Stimulated activated CD4-positive, alpha-beta T cell treated with anti-CD3 and anti-CD28 coated beads, TNF-alpha, amount 100 ng/mL, for 4 hours (primary cell): ENCODE data around the gene FBF1.
"Not testable (repeated sequence)": the region's sequence is repeated elsewhere in the genome, so short reads cannot be mapped to it uniquely, and the experiment has no call there.

ENCODE experiments used
- DNase-seq, 3 experiments: peaks; one replicate each; pipeline ENCODE4 v3.0.0-alpha.2; 2020; ENCODE audit warnings: low read depth in 3 of 3

Gene FBF1

GRCh38 chr17:75940727-75941441 is at the start of gene FBF1:
Gene FBF1, minus strand, starts transcription at chr17:75941042. Its CDS starts 2,893 bp downstream, at chr17:75938149.
- DNase-seq, result peak; percentile 75 to 83 (median 79)

DNA sequence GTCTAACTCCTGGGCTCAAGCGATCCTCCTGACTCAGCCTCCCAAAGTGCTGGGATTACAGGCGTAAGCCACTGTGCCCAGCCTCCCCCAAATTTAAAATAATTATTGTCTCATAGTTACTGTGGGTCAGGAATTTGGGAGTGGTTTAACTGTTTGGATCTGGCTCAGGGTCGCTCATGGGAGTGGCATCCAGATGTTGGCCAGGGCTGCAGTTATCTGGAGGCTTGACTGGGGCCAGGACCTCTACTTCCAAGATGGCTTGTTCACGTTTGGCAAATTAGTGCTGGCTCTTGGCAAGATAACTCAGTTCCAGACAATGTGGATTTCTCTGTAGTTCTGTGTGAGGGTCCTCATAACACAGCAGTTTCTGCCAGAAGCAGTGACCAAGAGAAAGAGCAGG is 46.2 kb upstream of the FBF1 start:
- DNase-seq, result no peak

DNA sequence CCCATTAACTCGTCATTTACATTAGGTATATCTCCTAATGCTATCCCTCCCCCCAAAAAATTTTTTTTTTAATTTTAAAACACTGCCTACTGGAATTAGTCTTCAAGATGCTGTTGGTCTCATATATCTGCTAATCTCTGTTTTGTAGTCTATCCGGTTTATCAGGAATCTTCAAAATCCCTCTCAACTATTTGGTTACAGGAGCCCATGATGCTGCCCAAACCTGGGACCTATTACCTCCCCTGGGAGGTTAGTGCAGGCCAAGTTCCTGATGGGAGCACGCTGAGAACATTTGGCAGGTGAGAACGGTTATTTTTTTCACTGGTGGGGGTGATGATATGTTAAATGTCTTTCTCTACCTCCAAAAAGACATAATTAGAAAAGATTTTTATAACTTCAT is 45.1 kb upstream of the FBF1 start:
- DNase-seq, result no peak

DNA sequence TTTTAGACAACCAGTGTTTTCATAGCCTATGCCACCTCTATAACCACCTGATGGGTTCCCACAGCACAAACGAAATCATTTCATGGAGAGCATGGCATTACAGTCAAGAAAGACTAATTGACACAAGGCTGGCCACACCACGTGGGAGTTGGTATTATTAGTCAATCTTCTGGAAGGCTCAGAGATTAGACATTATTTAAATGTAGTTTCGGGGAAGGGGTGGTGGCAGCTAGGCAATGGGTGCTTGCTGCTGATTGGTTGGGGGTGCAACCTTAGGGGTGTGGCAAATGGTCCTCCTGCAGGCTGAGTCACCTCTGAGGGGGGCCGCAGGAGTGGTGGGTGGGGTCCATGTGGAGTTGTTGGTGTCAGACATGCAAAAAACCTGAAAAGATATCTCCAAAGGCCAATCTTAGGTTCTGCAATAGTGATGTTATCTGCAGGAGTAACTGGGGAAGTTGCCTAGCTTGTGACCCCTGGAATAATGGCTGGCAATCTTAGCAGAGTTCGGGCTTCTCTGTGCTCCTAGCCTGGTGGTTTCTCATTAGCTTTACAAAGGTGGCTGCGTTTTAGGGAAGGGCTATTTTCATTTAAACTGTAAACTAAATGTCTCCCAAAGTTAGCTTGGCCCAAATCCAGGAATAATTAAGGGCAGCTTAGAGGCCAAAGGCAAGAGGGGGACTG is 42.8 kb upstream of the FBF1 start:
- DNase-seq, result no peak

GRCh38 chr17:75981019-75981615 is 40.3 kb upstream of the FBF1 start:
- no peak for DNase-seq

GRCh38 chr17:75980188-75981018 is 39.6 kb upstream of the FBF1 start:
- no peak for DNase-seq

GRCh38 chr17:75979705-75980187 is 38.9 kb upstream of the FBF1 start:
- DNase-seq, result no peak

DNA sequence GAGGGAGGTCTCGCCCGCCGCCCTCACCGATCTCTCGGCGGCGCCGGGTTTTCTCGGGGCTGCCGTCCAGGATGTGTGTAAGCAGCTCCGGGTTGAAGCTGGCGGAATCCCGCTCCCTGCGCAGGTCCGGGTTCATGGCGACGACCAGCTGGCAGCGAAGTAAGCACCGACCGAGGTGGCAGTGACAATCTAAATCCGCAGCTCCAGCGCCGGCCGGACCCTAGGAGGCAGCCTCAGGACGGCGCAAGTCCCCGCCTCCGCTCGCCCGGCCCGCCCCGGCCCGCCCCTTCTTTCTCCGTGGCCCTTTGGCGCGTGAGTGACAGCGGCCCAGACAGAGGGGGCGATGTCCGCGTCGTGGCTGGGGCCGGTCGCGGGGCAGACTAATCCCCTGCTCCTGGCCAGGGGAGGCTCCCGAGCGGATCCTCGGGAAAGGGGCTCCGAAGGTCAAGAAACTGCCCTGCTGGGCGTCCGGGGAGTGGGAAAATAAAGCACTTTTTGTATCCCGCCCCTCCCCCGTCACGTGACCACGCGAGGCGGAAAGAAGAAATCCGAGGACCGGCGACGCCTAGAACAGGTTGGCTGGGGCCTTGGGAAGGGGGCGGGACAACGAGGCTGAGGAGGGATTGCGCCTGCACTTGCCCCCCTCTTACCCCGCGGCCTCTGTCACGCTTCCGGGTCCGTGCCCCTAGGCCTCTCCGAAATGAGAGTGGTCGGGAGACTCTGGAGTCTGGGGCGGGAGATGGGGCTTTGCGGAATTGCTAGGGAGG is 38.3 kb upstream of the FBF1 start, which contains the start of the genes ACOX1 and TEN1:
ACOX1 (minus strand) TSS at position 229 of the 767 bp plus-strand sequence; CDS start at position 136, 93 bp downstream.
TEN1 (plus strand) TSS at position 303 of the 767 bp plus-strand sequence. CDS start 6,953 bp downstream, outside the sequence.
- peak; percentile 85 to 90 (median 89) for DNase-seq

- no peak for DNase-seq
Measured at GRCh38 chr17:75976175-75976848, 35.5 kb upstream of the FBF1 start.

- DNase-seq, result no peak
Measured at GRCh38 chr17:75975757-75976174, 34.9 kb upstream of the FBF1 start.

DNA sequence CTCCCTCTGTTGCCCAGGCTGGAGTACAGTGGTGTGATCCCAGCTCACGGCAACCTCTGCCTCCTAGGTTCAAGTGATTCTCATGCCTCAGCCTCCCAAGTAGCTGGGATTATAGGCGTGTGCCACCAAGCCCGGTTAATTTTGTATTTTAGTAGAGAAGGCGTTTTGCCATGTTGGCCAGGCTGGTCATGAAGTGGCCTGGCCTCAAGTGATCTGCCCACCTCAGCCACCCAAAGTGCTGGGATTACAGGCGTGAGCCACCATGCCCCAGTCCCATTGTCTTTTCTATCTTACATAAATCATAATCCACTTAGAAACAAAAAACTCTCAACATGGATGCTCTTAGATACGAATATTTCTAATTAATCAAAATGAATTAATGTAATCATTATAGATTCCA is 34.3 kb upstream of the FBF1 start:
- DNase-seq, result not testable (repeated sequence)

DNA sequence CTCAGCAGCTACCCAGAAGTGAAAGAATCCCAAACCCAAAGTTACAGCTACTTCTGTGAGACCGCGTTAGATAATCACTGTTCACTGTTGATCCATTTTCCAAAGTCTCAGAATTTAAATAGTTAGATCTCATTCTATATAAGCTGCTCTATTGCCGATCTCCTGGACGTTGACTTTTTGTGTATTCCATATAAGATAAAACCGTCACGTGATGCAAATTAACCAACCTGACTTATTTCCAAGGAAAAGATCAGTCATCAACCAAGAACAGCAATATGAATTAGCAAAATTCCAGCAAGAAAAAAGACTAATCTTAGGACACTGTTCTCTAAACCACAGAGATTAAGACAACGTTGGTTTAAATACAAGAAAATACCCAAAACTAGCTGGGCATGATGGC is 29.8 kb upstream of the FBF1 start:
- no peak for DNase-seq

- no peak for DNase-seq
Measured at GRCh38 chr17:75970011-75970523, 29.2 kb upstream of the FBF1 start.

- DNase-seq, result not testable (repeated sequence)
Measured at GRCh38 chr17:75969044-75969443, 28.2 kb upstream of the FBF1 start.

GRCh38 chr17:75965468-75965867 is 24.6 kb upstream of the FBF1 start:
- no peak for DNase-seq

DNA sequence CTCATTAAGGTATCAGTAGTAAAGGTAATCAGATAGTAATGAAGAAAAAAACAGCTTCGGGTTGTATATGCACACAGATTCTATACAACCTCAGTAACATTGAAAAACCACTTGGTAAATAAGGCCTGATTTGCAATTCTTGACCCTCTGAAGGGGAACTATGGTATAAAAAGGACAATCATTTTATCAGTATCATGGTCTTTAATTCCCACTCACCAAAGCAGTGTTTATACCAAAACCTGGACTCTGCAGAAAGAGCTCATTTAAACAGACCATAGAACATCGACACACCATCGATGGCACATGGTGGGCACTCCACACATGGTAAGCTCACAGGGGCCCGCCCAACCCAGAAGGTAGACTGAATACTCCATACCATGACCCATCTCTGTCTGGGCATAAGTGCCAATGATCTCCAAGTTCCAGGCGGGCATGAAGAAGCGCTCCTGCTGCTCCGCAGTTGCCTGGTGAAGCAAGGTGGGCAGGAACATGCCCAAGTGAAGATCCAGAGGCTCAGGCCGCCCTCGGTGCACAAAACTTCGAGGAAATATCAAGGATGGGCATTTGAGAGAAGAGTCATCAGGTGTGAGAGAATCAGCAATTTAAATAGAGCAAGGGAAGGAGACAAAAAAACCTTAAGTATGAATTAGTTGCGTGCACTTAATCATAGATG is 19.1 kb upstream of the FBF1 start:
- DNase-seq, result no peak

DNA sequence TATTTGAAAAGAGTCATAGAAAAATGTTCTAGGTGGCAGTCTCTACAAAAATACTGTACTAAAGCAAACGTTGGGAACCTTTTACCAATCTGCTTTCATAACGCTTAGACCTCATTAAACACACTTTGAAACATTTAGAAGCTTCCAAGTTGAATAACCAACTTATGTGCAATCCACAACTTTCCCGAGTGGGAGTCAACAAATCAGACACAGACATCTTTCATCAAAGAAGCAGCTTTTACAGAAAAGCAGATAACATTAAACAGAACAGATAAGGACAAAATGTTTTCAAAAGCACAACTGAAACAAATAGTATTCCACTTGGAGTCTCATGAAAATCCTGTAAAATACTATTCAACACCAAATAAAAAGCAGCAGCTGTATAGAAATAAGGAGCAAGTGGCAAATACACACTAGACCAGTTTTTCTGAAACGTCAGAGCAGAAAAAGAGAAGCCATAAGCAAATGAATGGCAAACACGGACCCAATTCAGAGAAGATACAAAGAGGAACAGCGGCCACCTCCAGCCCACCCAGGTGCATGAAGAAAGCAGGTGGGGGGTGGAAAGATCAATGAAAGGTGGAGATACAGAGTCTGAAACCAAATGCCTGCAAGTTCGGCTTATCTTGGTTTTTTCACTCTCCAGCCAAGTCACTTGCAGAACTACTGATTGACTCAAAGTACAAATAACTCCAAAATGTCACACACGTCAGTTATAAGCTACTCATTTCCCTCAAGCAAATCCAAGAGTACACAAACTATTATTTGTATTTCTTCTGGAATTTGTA is 18.4 kb upstream of the FBF1 start:
- DNase-seq, result no peak

DNA sequence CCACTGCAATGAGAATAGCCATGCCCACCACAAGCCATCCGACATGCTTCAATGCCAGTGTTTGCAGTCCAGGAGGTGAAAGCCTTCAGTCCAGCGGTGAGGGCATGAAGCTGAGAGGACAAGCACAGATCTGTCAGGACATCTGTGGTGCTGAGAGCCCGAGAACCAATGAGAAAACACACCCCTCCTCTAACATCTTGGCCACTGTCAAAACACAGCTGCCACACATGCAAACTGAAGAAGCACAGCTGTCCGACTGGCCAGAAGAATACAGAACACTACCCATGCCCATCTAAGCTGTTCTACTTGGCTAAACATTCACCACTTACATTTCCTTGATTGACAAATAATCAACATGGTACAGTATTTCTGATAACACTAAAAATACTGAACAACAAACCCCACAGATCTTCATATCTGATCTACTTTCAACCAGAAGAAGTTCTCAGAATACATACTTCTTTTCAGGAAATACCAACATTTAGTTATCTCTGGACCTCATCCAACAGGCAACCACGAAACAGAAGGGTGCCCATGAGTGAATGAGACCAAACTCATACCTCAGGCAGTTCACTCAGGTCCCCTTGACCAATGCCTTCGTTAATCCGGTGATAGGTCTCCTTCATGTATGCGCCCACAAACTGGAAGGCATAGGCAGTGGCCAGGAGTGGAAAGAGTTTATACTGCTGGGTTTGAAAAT is 10.2 kb upstream of the FBF1 start:
- no peak for DNase-seq
